GM23338 (cell line): ENCODE measurements around the gene NFATC1. TPM values are rescaled to one million over a fixed set of nuclear protein-coding genes. Genes with fewer than 3 reads are reported as not detected.

Experiments used
- ATAC-seq: fragments of 200-7000 bp; cut with Tn5 transposase; 3 replicates; pipeline ENCODE4 v1.9.1; 2020
- DNase-seq: peaks from one replicate; pipeline ENCODE4 v3.0.0-alpha.2; 2015; ENCODE audit warnings: low spot score
- H2AFZ ChIP-seq: fragments of 200-600 bp; sonication (generic); 2 replicates; pipeline ENCODE4 v1.8.0; 2016; ENCODE audit warnings: antibody characterized with exemption, mild to moderate bottlenecking, moderate library complexity
- H3F3A ChIP-seq: fragments of 200-600 bp; sonication (generic); replicated peaks from 2 replicates; pipeline ENCODE4 v1.8.0; 2017; ENCODE audit warnings: antibody characterized with exemption, mixed run types, low read depth
- H3K27ac ChIP-seq: fragments of 200-600 bp; sonication (generic); 2 replicates; pipeline ENCODE4 v1.6.1; 2016; ENCODE audit warnings: low read depth
- H3K27me3 ChIP-seq: fragments of 200-600 bp; sonication (generic); 2 replicates; pipeline ENCODE4 v1.8.0; 2016; ENCODE audit warnings: mild to moderate bottlenecking, mixed run types, moderate library complexity; ENCODE audit not compliant: insufficient read depth
- H3K36me3 ChIP-seq: fragments of 200-600 bp; sonication (generic); 2 replicates; pipeline ENCODE4 v1.8.0; 2016; ENCODE audit warnings: mild to moderate bottlenecking; ENCODE audit not compliant: insufficient read depth
- H3K4me1 ChIP-seq: fragments of 200-600 bp; sonication (generic); 2 replicates; pipeline ENCODE4 v1.8.0; 2016; ENCODE audit warnings: mild to moderate bottlenecking, moderate library complexity; ENCODE audit not compliant: insufficient read depth
- H3K4me2 ChIP-seq: fragments of 200-600 bp; sonication (generic); 2 replicates; pipeline ENCODE4 v1.7.1; 2017; ENCODE audit warnings: mixed run types
- H3K4me3 ChIP-seq: fragments of 200-600 bp; sonication (generic); 2 replicates; pipeline ENCODE4 v1.6.1; 2016; ENCODE audit warnings: mixed run types
- H3K79me2 ChIP-seq: fragments of 200-600 bp; sonication (generic); replicated peaks from 2 replicates; pipeline ENCODE4 v1.8.0; 2017; ENCODE audit warnings: mild to moderate bottlenecking; ENCODE audit not compliant: insufficient read depth
- H3K9me2 ChIP-seq: fragments of 200-600 bp; sonication (generic); 2 replicates; pipeline ENCODE4 v1.8.0; 2017; ENCODE audit not compliant: insufficient read depth
- H4K20me1 ChIP-seq: fragments of 200-600 bp; sonication (generic); replicated peaks from 2 replicates; pipeline ENCODE4 v1.8.0; 2017; ENCODE audit warnings: mild to moderate bottlenecking; ENCODE audit not compliant: insufficient read depth
- H3K27ac Mint-ChIP-seq: 2 replicates; pipeline ENCODE4 v1.8.0; 2020; ENCODE audit warnings: inconsistent platforms, mild to moderate bottlenecking, moderate library complexity, mixed read lengths
- H3K27me3 Mint-ChIP-seq: 3 replicates; pipeline ENCODE4 v1.8.0; 2022; ENCODE audit warnings: low read depth, mild to moderate bottlenecking, moderate library complexity, mixed read lengths, inconsistent platforms; ENCODE audit not compliant: insufficient read depth, poor library complexity
- H3K36me3 Mint-ChIP-seq: 3 replicates; pipeline ENCODE4 v1.8.0; 2021; ENCODE audit warnings: low read depth, mild to moderate bottlenecking, inconsistent platforms, moderate library complexity, mixed read lengths
- H3K4me1 Mint-ChIP-seq: 3 replicates; pipeline ENCODE4 v1.8.0; 2020; ENCODE audit warnings: mild to moderate bottlenecking, inconsistent platforms, mixed read lengths
- H3K4me3 Mint-ChIP-seq: 3 replicates; pipeline ENCODE4 v1.8.0; 2021; ENCODE audit warnings: moderate library complexity, mild to moderate bottlenecking, inconsistent platforms, mixed read lengths
- H3K9me3 Mint-ChIP-seq: 3 replicates; pipeline ENCODE4 v1.8.0; 2020; ENCODE audit warnings: moderate library complexity, mild to moderate bottlenecking, inconsistent platforms, mixed read lengths
- CTCF ChIP-seq, 2 experiments: fragments of 200-600 bp in 1 of 2; sonication (generic) in 1 of 2; conservative IDR thresholded peaks; 2 replicates each; pipeline versions ENCODE4 v1.5.1 to v1.6.1; 2016 to 2017; ENCODE audit warnings: antibody characterized with exemption in 2 of 2, low read depth in 2 of 2, mild to moderate bottlenecking in 2 of 2, moderate library complexity in 1 of 2
- EZH2 ChIP-seq: fragments of 200-600 bp; sonication (generic); IDR thresholded peaks from one replicate; pipeline ENCODE4 v1.8.0; 2017; ENCODE audit warnings: antibody characterized with exemption, mild to moderate bottlenecking, low read depth; ENCODE audit not compliant: unreplicated experiment
- EZH2phosphoT487 ChIP-seq: fragments of 200-600 bp; sonication (generic); IDR thresholded peaks from one replicate; pipeline ENCODE4 v1.8.1; 2018; ENCODE audit warnings: antibody characterized with exemption; ENCODE audit not compliant: unreplicated experiment
- POLR2AphosphoS5 ChIP-seq: IDR thresholded peaks from 2 replicates; pipeline ENCODE4 v1.6.1; 2016; ENCODE audit warnings: antibody characterized with exemption, low read depth
- REST ChIP-seq: IDR thresholded peaks from one replicate; pipeline ENCODE4 v1.6.1; 2018; ENCODE audit warnings: antibody characterized with exemption; ENCODE audit not compliant: unreplicated experiment
- STAT1 ChIP-seq: IDR thresholded peaks from one replicate; pipeline ENCODE4 v1.6.1; 2016; ENCODE audit warnings: antibody characterized with exemption; ENCODE audit not compliant: unreplicated experiment
- ZNF114 ChIP-seq: fragments of 250-450 bp; sonication (Bioruptor Pico); IDR thresholded peaks from 2 replicates; pipeline ENCODE4 v1.5.0; 2020; ENCODE audit warnings: mild to moderate bottlenecking, moderate library complexity
- ZNF331 ChIP-seq: fragments of 250-450 bp; sonication (Bioruptor Pico); IDR thresholded peaks from 2 replicates; pipeline ENCODE4 v1.5.0; 2020; ENCODE audit warnings: low read depth, mild to moderate bottlenecking, moderate library complexity
- polyA plus RNA-seq: library from polyadenylated mRNA; unstranded; fragments of >200 nt; fragmentation: Nextera tagmentation; extraction: Ambion mirVana; gene quantifications from 2 replicates; pipeline ENCODE4 v1.2.1, GENCODE V29; 2016
- total RNA-seq: library from RNA; depleted of rRNA; stranded (reverse); fragments of >200 nt; shearing (Covaris generic); gene quantifications from 2 replicates; pipeline ENCODE4 v1.2.3, GENCODE V29; 2014

Gene NFATC1
- total and polyA plus RNA-seq, 2 experiments from 2014 or later, result 3.9 to 6.4 TPM

- TF ChIP-seq REST (no peak), STAT1 (no peak)
Measured at GRCh38 chr18:79457652-79458051, 61.9 kb downstream of the NFATC1 start (continued).

- Histone ChIP-seq H4K20me1 (no peaks in the 10 kb centered on the region), H3K36me3 (no peaks in the 10 kb centered on the region), H2AFZ (no peak overlapping the region), H3F3A (no peaks in the 10 kb centered on the region), H3K4me2 (no peak overlapping the region), H3K27me3 (no peaks in the 10 kb centered on the region), H3K9me2 (no peaks in the 10 kb centered on the region), H3K27ac (no peak overlapping the region), H3K4me3 (no peak overlapping the region), H3K79me2 (no peaks in the 10 kb centered on the region), H3K4me1 (peaks cover 7% of the 10 kb centered on the region)
- Mint-ChIP-seq H3K4me3 (no peak overlapping the region), H3K36me3 (peaks cover 5% of the 10 kb centered on the region; the same call in 1 of the 3 replicates), H3K4me1 (peaks cover 14% of the 10 kb centered on the region), H3K9me3 (no peaks in the 10 kb centered on the region), H3K27ac (no peak overlapping the region), H3K27me3 (peaks cover 9% of the 10 kb centered on the region)
- TF ChIP-seq ZNF114 (CRISPR knock-in tag), result no peak
- no peak for TF ChIP-seq EZH2phosphoT487
- no peak for TF ChIP-seq POLR2AphosphoS5
- TF ChIP-seq REST, result no peak
- TF ChIP-seq CTCF (conservative IDR thresholded peaks at IDR 0.05; ENCODE audit: low read depth in 2 of 2), result no peak
- no peak for TF ChIP-seq ZNF331 (CRISPR knock-in tag)
- TF ChIP-seq EZH2, result no peak
- ATAC-seq (no peak), DNase-seq (no peak)
Measured at GRCh38 chr18:79458131-79458838, 62.6 kb downstream of the NFATC1 start.
